IPS-15b (cell line): ENCODE results near the gene SLC6A4.

Experiments used
- H3K27me3 ChIP-seq: one replicate; pipeline ENCODE4 v1.6.1; 2013; ENCODE audit warnings: low read length; ENCODE audit not compliant: control insufficient read depth, insufficient read depth
- H3K36me3 ChIP-seq: one replicate; pipeline ENCODE4 v1.6.1; 2013; ENCODE audit warnings: low read length; ENCODE audit not compliant: control insufficient read depth, insufficient read depth
- H3K4me1 ChIP-seq: one replicate; pipeline ENCODE4 v1.6.1; 2013; ENCODE audit warnings: mild to moderate bottlenecking, low read length; ENCODE audit not compliant: control insufficient read depth, insufficient read depth
- H3K4me3 ChIP-seq: one replicate; pipeline ENCODE4 v1.5.1; 2013; ENCODE audit warnings: low read depth, low read length
- H3K9ac ChIP-seq: one replicate; pipeline ENCODE4 v1.6.1; 2013; ENCODE audit warnings: low read depth, mild to moderate bottlenecking, low read length
- H3K9me3 ChIP-seq: one replicate; pipeline ENCODE4 v1.6.1; 2013; ENCODE audit warnings: mild to moderate bottlenecking, low read length; ENCODE audit not compliant: control insufficient read depth, insufficient read depth

Gene SLC6A4

GRCh38 chr17:30235386-30236296 is at the start of gene SLC6A4:
Gene SLC6A4, minus strand, starts transcription at chr17:30235697. Its CDS starts 13,739 bp downstream, at chr17:30221958.
- Histone ChIP-seq H3K4me1 (peaks cover 3% of the 10 kb centered on the region), H3K4me3 (peak within 1 kb of the TSS; percentile 61), H3K36me3 (no peaks in the 10 kb centered on the region), H3K9me3 (no peaks in the 10 kb centered on the region), H3K9ac (no peak within 1 kb of the TSS), H3K27me3 (peaks cover 68% of the 10 kb centered on the region)

DNA sequence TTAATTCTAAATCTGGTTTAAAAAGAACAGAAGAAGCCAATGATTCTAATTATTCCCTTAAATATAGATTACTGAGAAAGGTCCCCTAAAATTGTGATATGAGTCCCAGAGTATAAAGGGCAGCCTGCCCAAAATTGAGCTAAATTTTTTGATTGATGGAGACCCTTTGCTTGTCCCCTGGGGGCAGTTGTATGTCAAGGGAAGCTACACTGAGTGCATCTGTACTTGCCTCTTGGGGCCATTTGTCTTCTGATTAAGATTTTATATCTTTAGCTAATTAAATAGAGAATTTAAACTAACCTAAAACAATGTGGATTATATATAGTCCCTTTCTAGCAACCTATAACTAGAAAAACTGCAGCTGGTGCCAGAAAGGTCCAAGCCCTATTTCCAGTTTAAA is 43.7 kb upstream of the SLC6A4 start:
- Histone ChIP-seq H3K4me3 (no peak overlapping the region), H3K9me3 (no peaks in the 10 kb centered on the region), H3K36me3 (peaks cover 9% of the 10 kb centered on the region), H3K4me1 (no peaks in the 10 kb centered on the region), H3K9ac (no peak overlapping the region), H3K27me3 (no peaks in the 10 kb centered on the region)

- Histone ChIP-seq H3K27me3 (no peaks in the 10 kb centered on the region), H3K9me3 (no peaks in the 10 kb centered on the region), H3K4me1 (no peaks in the 10 kb centered on the region), H3K9ac (no peak overlapping the region), H3K36me3 (peaks cover 6% of the 10 kb centered on the region), H3K4me3 (no peak overlapping the region)
Observed at GRCh38 chr17:30278032-30278431, 42.5 kb upstream of the SLC6A4 start.

DNA sequence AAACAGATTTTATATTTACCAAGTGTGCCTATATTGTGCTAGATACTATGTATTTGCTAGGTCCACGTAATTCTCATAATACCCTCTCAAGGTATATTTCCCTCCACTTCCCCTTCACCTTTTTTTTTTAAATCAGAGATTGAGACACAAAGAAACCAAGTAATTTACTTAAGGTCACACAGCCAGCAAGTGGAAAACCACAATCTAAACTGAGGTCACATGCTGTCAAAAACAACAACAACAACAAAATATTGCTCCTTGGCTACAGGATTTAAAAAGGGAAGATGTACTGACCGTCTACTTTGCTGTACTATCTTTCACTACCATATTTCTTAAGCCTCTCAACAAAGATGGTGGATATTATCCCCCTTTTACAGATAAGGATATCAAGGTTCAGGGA is 40.4 kb upstream of the SLC6A4 start:
- Histone ChIP-seq H3K36me3 (peaks cover 15% of the 10 kb centered on the region), H3K9ac (no peak overlapping the region)

DNA sequence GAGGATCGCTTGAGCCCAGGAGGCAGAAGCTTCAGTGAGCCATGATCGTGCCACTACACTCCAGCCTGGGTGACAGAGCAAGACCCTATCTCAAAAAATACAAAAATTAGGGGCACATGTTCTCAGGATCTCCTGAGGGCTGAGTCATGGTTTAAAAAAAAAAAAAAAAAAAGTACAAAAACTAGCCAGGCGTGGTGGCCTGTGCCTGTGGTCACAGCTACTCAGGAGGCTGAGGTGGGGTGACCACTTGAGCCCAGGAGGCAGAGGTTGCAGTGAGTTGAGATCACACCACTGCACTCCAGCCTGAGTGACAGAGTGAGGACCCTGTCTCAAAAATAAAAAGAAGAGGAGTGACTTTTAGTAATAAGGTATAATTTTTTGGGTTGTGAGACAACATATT is 39.4 kb upstream of the SLC6A4 start:
- no peak overlapping the region for H3K4me3 ChIP-seq
- no peak overlapping the region for H3K9ac ChIP-seq
- no peaks in the 10 kb centered on the region for H3K27me3 ChIP-seq
- peaks cover 4% of the 10 kb centered on the region for H3K4me1 ChIP-seq
- peaks cover 14% of the 10 kb centered on the region for H3K36me3 ChIP-seq
- no peaks in the 10 kb centered on the region for H3K9me3 ChIP-seq

More for the DNA sequence above, 40.4 kb upstream of the SLC6A4 start:
- Histone ChIP-seq H3K4me1 (peaks cover 4% of the 10 kb centered on the region), H3K9me3 (no peaks in the 10 kb centered on the region), H3K27me3 (no peaks in the 10 kb centered on the region), H3K4me3 (no peak overlapping the region)

DNA sequence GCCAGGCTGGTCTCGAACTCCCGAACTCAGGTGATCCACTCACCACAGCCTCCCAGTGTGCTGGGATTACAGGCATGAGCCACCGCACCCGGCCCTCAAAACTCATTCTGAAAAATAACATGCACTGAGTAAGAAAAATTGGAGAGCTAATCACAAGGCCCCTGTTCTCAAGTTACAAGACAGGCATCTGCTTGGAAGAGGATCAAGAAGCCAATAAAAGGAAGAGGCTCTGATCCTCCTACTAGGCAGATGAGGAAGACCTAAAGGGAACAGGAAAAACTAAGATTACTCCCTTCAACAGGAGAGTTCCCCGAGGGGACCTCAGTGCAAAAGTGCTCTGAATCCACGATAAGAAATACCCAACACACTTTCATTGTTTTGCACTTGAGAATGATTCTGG is 37.9 kb upstream of the SLC6A4 start:
- Histone ChIP-seq H3K36me3 (peaks cover 13% of the 10 kb centered on the region), H3K27me3 (no peaks in the 10 kb centered on the region), H3K4me1 (peaks cover 4% of the 10 kb centered on the region), H3K9ac (no peak overlapping the region), H3K4me3 (no peak overlapping the region), H3K9me3 (no peaks in the 10 kb centered on the region)

DNA sequence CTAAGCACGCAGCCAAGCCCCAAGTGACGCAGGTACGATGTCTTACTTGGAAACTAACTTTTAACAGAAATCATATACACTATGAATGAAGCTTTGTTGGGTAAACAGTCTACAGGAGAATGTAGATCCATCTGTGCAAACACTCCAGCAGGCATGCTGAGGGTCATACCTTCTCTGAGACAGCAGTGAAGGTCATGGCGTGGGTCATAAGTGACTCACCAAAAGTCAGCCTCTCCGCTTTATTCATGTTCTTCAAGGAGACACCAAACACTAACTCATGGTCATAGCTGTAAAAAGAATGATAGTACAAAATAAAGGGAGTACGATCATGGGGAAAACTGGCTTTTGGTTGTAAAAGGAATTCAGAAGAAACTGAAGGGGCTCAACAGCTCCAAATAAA is 35.6 kb upstream of the SLC6A4 start:
- Histone ChIP-seq H3K27me3 (no peaks in the 10 kb centered on the region), H3K4me3 (no peak overlapping the region), H3K9me3 (no peaks in the 10 kb centered on the region), H3K36me3 (peaks cover 16% of the 10 kb centered on the region), H3K9ac (no peak overlapping the region), H3K4me1 (peaks cover 4% of the 10 kb centered on the region)

DNA sequence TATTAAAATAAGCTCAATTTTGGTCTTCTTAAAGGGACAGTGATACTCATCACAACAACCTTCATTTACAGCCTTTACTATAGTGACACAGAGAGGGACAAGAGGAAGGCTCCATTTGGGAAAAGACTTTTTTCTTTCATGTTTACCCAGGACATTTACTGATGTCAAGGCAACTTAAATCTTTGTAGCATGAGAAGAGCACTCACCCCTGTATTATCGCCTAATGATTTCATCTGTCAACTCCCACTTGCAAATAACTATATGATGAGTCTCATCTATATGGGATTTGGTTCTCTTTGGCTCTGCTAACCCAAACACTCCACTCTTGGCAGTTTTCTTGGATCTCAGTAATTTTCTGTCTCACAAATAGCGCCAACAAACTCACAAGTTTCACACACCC is 32.1 kb upstream of the SLC6A4 start:
- no peak overlapping the region for H3K4me3 ChIP-seq
- peaks cover 16% of the 10 kb centered on the region for H3K36me3 ChIP-seq
- no peaks in the 10 kb centered on the region for H3K9me3 ChIP-seq
- peaks cover 4% of the 10 kb centered on the region for H3K4me1 ChIP-seq
- H3K27me3 ChIP-seq = no peaks in the 10 kb centered on the region
- H3K9ac ChIP-seq = no peak overlapping the region

GRCh38 chr17:30263552-30264333 is 28.2 kb upstream of the SLC6A4 start:
- no peaks in the 10 kb centered on the region for H3K4me1 ChIP-seq
- H3K36me3 ChIP-seq = peaks cover 2% of the 10 kb centered on the region
- H3K9ac ChIP-seq = no peak overlapping the region
- no peak overlapping the region for H3K4me3 ChIP-seq
- H3K27me3 ChIP-seq = no peaks in the 10 kb centered on the region
- H3K9me3 ChIP-seq = no peaks in the 10 kb centered on the region

DNA sequence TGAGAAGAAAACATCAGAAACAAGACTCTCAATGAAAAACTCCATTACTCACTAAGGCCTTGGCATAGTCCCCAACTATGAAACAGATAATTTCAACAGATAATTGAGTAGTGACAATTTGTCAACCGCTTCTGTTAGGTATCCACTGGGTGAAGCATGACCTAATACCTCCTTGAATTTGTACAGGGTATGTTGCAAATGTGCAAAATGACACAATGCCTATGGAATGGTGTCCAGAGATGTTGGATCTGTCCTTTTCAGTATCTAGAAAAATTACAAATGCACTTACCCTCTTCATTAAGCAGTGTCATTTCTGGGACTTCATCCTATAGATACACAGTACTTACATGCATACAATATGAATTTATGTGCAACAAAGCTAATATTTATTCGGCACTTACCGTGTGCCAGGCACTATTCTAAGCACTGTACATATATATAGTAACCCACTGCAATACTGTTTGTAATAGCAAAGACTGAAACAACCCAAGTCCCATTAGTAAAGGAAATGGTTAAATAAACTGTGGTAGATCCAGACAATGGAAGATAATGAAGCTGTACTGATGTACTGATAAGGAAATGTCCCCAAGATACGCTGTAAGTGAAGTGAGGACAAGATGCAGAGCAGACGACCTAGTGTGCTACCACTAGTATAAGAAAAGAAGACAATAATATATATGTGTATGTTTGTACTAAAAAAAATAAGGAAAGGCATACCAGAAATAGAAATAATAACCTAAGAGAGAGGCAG is 21.4 kb upstream of the SLC6A4 start:
- no peaks in the 10 kb centered on the region for H3K9me3 ChIP-seq
- no peak overlapping the region for H3K9ac ChIP-seq
- H3K4me1 ChIP-seq = no peaks in the 10 kb centered on the region
- H3K27me3 ChIP-seq = no peaks in the 10 kb centered on the region
- no peak overlapping the region for H3K4me3 ChIP-seq
- no peaks in the 10 kb centered on the region for H3K36me3 ChIP-seq

- Histone ChIP-seq H3K9ac (no peak overlapping the region), H3K9me3 (no peaks in the 10 kb centered on the region), H3K4me3 (no peak overlapping the region), H3K27me3 (no peaks in the 10 kb centered on the region), H3K4me1 (no peaks in the 10 kb centered on the region), H3K36me3 (no peaks in the 10 kb centered on the region)
Observed at GRCh38 chr17:30254150-30254549, 18.7 kb upstream of the SLC6A4 start.
